NCI-H446 (cell line): ENCODE measurements around the gene IER3.

Experiments used
- DNase-seq, 2 experiments: peaks; one replicate each; lab custom pipeline; 2025; lab: John Stamatoyannopoulos, UW

IER3 gene

GRCh38 chr6:30747902-30748769 is 3.8 kb upstream of the IER3 start:
- no peak for DNase-seq

- no peak for DNase-seq
These were observed 2.9 kb upstream of the IER3 start for GRCh38 chr6:30747300-30747687.

- DNase-seq, result no peak
These were observed 971 bp downstream of the IER3 start for GRCh38 chr6:30743099-30744053.

GRCh38 chr6:30742316-30743098 is 1.8 kb downstream of the IER3 start, which contains the start of gene FLOT1:
Gene FLOT1, minus strand, starts transcription at chr6:30742687. Its CDS starts 498 bp downstream, at chr6:30742189.
- peak; percentile 25 to 77 for DNase-seq

GRCh38 chr6:30741789-30742315 is 2.5 kb downstream of the IER3 start:
- no peak for DNase-seq

- no peak for DNase-seq
These were observed 3.1 kb downstream of the IER3 start for GRCh38 chr6:30741063-30741779.

GRCh38 chr6:30740540-30740870 is 3.8 kb downstream of the IER3 start:
- no peak for DNase-seq

GRCh38 chr6:30738532-30738931 is 5.8 kb downstream of the IER3 start:
- no peak for DNase-seq

GRCh38 chr6:30735668-30736314 is 8.6 kb downstream of the IER3 start:
- DNase-seq, result no peak

GRCh38 chr6:30732237-30732943 is 12.0 kb downstream of the IER3 start:
- no peak for DNase-seq

- no peak for DNase-seq
These were observed 13.5 kb downstream of the IER3 start for GRCh38 chr6:30730601-30731435.

- peak in 1 of 2 experiments; percentile 31 for DNase-seq
These were observed 16.3 kb downstream of the IER3 start for GRCh38 chr6:30727920-30728553.

GRCh38 chr6:30726506-30727413 is 17.6 kb downstream of the IER3 start:
- DNase-seq, result no peak

GRCh38 chr6:30725713-30726505 is 18.4 kb downstream of the IER3 start:
- no peak for DNase-seq

GRCh38 chr6:30724906-30725667 is 19.3 kb downstream of the IER3 start:
- no peak for DNase-seq
